ENCODE results near the gene MORF4L2.

DNA sequence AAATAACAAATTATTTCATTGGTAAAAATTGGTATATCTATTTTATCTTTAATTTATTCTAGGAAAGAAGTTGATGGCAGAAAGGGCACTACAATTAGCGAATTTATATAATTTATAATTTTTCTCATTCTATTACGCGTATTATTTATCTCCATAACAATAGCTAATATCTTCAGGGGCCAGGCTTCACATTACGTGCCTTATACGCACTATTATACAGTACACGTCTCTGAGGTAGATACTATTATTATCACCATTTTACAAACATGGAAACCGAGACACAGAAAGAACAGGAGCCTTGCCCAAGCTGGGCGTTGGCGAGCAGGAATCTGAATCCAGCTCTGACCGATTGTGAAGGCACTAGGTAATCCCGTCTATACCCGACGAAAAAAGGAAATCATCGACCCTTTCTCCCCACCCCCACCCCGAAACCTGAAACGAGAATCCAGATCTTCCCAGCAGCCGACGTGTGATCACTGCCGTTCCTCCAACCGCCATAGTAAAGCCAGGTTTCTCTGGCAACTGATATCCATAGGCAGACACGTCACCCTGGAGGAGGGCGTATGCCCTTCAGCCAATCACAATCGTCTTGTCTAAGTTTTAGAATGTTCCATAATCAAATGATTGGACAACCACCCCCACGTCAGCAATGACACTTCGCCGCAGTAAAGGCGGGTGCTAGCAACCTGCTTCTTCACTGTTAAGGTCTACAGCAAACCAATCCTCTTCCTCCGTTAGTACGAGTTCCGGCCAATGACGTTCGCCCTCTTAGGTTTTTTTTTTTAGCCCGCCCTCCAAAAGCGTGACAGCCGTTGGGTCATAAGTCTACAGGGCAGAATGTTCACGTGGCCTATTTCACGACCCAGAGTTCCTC lies at the start of gene MORF4L2:
- no peak for TF ChIP-seq EZH2 (IDR thresholded peaks at IDR 0.05; ENCODE audit: insufficient read depth, low read length)
- TF ChIP-seq, protein P1, sequence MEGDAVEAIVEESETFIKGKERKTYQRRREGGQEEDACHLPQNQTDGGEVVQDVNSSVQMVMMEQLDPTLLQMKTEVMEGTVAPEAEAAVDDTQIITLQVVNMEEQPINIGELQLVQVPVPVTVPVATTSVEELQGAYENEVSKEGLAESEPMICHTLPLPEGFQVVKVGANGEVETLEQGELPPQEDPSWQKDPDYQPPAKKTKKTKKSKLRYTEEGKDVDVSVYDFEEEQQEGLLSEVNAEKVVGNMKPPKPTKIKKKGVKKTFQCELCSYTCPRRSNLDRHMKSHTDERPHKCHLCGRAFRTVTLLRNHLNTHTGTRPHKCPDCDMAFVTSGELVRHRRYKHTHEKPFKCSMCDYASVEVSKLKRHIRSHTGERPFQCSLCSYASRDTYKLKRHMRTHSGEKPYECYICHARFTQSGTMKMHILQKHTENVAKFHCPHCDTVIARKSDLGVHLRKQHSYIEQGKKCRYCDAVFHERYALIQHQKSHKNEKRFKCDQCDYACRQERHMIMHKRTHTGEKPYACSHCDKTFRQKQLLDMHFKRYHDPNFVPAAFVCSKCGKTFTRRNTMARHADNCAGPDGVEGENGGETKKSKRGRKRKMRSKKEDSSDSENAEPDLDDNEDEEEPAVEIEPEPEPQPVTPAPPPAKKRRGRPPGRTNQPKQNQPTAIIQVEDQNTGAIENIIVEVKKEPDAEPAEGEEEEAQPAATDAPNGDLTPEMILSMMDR (IDR thresholded peaks at IDR 0.05; ENCODE audit: insufficient read depth, low read depth, low read length) = no peak

Data from astrocyte (in vitro differentiated cells and primary cell).